Measurements from ENCODE around the gene CHMP3.

DNA sequence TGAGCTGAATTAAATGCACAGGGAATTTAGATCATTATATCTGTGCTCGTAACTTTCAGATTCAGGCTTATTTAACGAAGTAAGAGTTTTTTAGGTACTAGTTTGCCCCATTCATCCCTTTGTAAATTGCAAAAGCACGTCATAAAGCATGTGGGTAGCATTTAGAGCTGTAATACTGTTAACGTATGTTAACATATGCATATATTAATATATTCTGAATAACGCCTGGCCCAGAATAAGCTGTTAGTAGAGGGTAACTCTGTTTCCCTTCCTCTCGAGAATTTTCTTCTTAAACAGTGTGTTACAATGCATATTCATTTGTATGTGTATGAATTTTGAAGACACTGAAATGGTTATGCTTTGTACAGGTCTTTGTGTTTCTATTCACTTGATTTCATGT, 91.6 kb downstream of the CHMP3 start:
- TF ChIP-seq, protein P1, sequence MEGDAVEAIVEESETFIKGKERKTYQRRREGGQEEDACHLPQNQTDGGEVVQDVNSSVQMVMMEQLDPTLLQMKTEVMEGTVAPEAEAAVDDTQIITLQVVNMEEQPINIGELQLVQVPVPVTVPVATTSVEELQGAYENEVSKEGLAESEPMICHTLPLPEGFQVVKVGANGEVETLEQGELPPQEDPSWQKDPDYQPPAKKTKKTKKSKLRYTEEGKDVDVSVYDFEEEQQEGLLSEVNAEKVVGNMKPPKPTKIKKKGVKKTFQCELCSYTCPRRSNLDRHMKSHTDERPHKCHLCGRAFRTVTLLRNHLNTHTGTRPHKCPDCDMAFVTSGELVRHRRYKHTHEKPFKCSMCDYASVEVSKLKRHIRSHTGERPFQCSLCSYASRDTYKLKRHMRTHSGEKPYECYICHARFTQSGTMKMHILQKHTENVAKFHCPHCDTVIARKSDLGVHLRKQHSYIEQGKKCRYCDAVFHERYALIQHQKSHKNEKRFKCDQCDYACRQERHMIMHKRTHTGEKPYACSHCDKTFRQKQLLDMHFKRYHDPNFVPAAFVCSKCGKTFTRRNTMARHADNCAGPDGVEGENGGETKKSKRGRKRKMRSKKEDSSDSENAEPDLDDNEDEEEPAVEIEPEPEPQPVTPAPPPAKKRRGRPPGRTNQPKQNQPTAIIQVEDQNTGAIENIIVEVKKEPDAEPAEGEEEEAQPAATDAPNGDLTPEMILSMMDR (IDR thresholded peaks at IDR 0.05; ENCODE audit: poor library complexity, severe bottlenecking): no peak
- TF ChIP-seq POLR2AphosphoS5 (IDR thresholded peaks at IDR 0.05) (no peak), TAF1 (IDR thresholded peaks at IDR 0.05; ENCODE audit: low read depth) (no peak), EP300 (conservative IDR thresholded peaks at IDR 0.05; ENCODE audit: poor library complexity, severe bottlenecking) (no peak)
- TF ChIP-seq, protein P2, sequence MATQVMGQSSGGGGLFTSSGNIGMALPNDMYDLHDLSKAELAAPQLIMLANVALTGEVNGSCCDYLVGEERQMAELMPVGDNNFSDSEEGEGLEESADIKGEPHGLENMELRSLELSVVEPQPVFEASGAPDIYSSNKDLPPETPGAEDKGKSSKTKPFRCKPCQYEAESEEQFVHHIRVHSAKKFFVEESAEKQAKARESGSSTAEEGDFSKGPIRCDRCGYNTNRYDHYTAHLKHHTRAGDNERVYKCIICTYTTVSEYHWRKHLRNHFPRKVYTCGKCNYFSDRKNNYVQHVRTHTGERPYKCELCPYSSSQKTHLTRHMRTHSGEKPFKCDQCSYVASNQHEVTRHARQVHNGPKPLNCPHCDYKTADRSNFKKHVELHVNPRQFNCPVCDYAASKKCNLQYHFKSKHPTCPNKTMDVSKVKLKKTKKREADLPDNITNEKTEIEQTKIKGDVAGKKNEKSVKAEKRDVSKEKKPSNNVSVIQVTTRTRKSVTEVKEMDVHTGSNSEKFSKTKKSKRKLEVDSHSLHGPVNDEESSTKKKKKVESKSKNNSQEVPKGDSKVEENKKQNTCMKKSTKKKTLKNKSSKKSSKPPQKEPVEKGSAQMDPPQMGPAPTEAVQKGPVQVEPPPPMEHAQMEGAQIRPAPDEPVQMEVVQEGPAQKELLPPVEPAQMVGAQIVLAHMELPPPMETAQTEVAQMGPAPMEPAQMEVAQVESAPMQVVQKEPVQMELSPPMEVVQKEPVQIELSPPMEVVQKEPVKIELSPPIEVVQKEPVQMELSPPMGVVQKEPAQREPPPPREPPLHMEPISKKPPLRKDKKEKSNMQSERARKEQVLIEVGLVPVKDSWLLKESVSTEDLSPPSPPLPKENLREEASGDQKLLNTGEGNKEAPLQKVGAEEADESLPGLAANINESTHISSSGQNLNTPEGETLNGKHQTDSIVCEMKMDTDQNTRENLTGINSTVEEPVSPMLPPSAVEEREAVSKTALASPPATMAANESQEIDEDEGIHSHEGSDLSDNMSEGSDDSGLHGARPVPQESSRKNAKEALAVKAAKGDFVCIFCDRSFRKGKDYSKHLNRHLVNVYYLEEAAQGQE (IDR thresholded peaks at IDR 0.05; ENCODE audit: borderline replicate concordance): no peak

Data from neural cell (in vitro differentiated cells).